ENCODE measurements around the gene ADAM12. TPM values are rescaled to one million over a fixed set of nuclear protein-coding genes. Genes with fewer than 3 reads are reported as not detected.
A peak's percentile ranks its signal among the peaks of the same experiment; 100 is the strongest.

Gene ADAM12
- total and polyA plus RNA-seq, 2 experiments from 2014 or later: 0.13 to 0.87 TPM

DNA sequence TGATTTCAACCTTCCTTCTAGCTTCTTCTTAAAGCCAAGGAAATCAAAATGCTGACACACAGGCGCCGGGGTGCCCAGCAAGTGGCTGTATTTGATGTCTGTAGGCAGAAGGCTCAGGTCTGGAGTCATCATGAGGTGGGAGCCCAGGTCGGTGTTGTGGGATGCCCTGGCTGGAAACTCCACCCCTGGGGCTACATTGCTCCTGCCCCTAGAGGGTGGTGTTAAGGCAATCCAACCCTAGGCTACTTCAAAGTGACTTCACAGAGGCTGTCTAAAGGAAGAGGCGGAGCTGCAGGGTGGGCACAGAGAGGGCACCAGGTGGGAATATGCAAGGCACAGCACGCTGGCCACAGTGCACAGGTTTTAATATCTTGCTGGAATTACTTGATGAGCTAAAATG, 200.9 kb downstream of the ADAM12 start:
- Histone ChIP-seq H4K20me1 (replicated peaks; ENCODE audit: insufficient read depth) (no peaks in the 10 kb centered on the region), H3K4me2 (no peak overlapping the region), H3K79me2 (replicated peaks; ENCODE audit: insufficient read depth) (no peaks in the 10 kb centered on the region), H3K9me2 (ENCODE audit: insufficient read depth) (peaks cover 9% of the 10 kb centered on the region; the same call in 1 of the 2 replicates), H3F3A (replicated peaks; ENCODE audit: low read depth) (no peaks in the 10 kb centered on the region), H2AFZ (no peak overlapping the region), H3K36me3 (ENCODE audit: insufficient read depth) (no peaks in the 10 kb centered on the region), H3K4me1 (ENCODE audit: insufficient read depth) (no peaks in the 10 kb centered on the region), H3K27me3 (ENCODE audit: insufficient read depth) (no peaks in the 10 kb centered on the region), H3K4me3 (no peak overlapping the region), H3K27ac (ENCODE audit: low read depth) (no peak overlapping the region)
- TF ChIP-seq EZH2phosphoT487 (IDR thresholded peaks at IDR 0.05; ENCODE audit: unreplicated experiment): no peak
- TF ChIP-seq, protein P1, sequence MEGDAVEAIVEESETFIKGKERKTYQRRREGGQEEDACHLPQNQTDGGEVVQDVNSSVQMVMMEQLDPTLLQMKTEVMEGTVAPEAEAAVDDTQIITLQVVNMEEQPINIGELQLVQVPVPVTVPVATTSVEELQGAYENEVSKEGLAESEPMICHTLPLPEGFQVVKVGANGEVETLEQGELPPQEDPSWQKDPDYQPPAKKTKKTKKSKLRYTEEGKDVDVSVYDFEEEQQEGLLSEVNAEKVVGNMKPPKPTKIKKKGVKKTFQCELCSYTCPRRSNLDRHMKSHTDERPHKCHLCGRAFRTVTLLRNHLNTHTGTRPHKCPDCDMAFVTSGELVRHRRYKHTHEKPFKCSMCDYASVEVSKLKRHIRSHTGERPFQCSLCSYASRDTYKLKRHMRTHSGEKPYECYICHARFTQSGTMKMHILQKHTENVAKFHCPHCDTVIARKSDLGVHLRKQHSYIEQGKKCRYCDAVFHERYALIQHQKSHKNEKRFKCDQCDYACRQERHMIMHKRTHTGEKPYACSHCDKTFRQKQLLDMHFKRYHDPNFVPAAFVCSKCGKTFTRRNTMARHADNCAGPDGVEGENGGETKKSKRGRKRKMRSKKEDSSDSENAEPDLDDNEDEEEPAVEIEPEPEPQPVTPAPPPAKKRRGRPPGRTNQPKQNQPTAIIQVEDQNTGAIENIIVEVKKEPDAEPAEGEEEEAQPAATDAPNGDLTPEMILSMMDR (conservative IDR thresholded peaks at IDR 0.05; ENCODE audit: low read depth in 2 of 2): peak in 1 of 2 experiments; percentile 28; a peak in 2 of 4 replicates
- Mint-ChIP-seq H3K27ac (no peak overlapping the region), H3K4me1 (peaks cover 3% of the 10 kb centered on the region; the same call in 1 of the 3 replicates), H3K9me3 (no peaks in the 10 kb centered on the region), H3K27me3 (ENCODE audit: insufficient read depth, low read depth, poor library complexity) (peaks cover 2% of the 10 kb centered on the region), H3K4me3 (no peak overlapping the region), H3K36me3 (ENCODE audit: low read depth) (no peaks in the 10 kb centered on the region)
- DNase-seq (ENCODE audit: low spot score) (peak; percentile 11), ATAC-seq (peak; percentile 75)

DNA sequence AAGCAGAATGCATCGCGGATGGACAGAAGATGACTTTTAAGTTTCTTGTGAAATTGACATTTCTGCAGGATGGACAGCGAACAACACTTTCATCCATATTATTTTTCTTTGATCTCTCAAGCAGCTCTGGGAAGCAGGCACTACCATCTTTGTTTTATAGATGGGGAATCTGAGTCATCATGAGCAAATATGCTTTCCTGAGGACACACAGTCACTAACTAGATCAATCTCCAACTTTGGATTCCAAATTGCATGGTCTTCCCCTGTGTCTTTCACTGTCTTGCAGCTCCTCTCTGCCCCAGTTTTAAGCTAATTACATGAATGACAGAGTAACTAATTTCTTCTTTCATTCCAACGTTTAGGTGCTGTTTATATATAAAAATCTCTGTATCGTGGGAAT, 201.5 kb downstream of the ADAM12 start:
- TF ChIP-seq EZH2 (IDR thresholded peaks at IDR 0.05; ENCODE audit: low read depth, unreplicated experiment): no peak
- Mint-ChIP-seq H3K27me3 (ENCODE audit: insufficient read depth, low read depth, poor library complexity) (peaks cover 2% of the 10 kb centered on the region), H3K4me3 (no peak overlapping the region), H3K36me3 (ENCODE audit: low read depth) (no peaks in the 10 kb centered on the region), H3K9me3 (no peaks in the 10 kb centered on the region), H3K4me1 (peaks cover 3% of the 10 kb centered on the region; the same call in 1 of the 3 replicates), H3K27ac (no peak overlapping the region)
- Histone ChIP-seq H3K4me1 (ENCODE audit: insufficient read depth) (no peaks in the 10 kb centered on the region), H3K4me3 (no peak overlapping the region), H4K20me1 (replicated peaks; ENCODE audit: insufficient read depth) (no peaks in the 10 kb centered on the region), H3K27ac (ENCODE audit: low read depth) (no peak overlapping the region), H3F3A (replicated peaks; ENCODE audit: low read depth) (no peaks in the 10 kb centered on the region), H3K27me3 (ENCODE audit: insufficient read depth) (no peaks in the 10 kb centered on the region), H3K79me2 (replicated peaks; ENCODE audit: insufficient read depth) (no peaks in the 10 kb centered on the region), H3K9me2 (ENCODE audit: insufficient read depth) (peaks cover 9% of the 10 kb centered on the region; the same call in 1 of the 2 replicates), H3K36me3 (ENCODE audit: insufficient read depth) (no peaks in the 10 kb centered on the region), H3K4me2 (no peak overlapping the region), H2AFZ (no peak overlapping the region)
- no peak for ATAC-seq
- DNase-seq (ENCODE audit: low spot score): no peak

DNA sequence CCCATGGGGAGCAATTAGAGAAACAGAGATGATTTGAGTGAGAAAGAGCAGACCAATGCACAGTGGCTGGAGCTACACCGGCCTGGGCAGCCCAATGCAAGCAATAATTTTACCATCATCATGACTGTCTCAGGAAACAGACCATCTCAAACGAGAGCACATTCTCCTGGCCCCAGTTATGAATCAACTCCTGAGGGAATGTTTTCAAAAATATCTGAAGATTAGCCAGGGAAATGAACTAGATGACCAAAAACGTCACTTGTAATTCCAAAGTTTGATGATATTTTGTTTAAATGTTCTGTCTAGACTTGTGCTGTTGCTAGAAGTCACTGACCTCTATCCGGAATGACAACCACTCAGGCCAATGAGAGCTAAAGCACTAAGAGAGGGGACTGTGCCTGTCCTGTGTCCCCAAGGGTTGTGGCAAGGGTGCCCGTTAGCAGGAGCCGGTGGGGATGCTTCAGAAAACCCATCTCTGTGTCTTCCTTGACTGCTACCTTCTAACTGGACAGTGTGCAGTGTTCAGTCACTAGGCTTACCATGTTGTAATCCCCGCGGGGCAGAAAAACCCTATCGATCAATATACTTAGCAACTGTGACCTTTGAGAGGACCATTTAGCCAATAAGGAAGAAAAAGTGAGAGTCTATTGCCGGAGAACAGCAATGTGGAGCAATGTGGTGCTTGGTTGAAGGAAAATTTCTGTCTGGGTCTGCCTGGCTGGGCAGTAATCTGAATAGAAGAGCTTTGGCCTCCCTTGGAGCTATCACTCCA, 202.4 kb downstream of the ADAM12 start:
- Histone ChIP-seq H4K20me1 (replicated peaks; ENCODE audit: insufficient read depth) (no peaks in the 10 kb centered on the region), H3K36me3 (ENCODE audit: insufficient read depth) (no peaks in the 10 kb centered on the region), H3F3A (replicated peaks; ENCODE audit: low read depth) (no peaks in the 10 kb centered on the region), H3K27ac (ENCODE audit: low read depth) (no peak overlapping the region), H3K27me3 (ENCODE audit: insufficient read depth) (no peaks in the 10 kb centered on the region), H2AFZ (no peak overlapping the region), H3K4me1 (ENCODE audit: insufficient read depth) (no peaks in the 10 kb centered on the region), H3K4me2 (no peak overlapping the region), H3K9me2 (ENCODE audit: insufficient read depth) (peaks cover 9% of the 10 kb centered on the region; the same call in 1 of the 2 replicates), H3K79me2 (replicated peaks; ENCODE audit: insufficient read depth) (no peaks in the 10 kb centered on the region), H3K4me3 (no peak overlapping the region)
- Mint-ChIP-seq H3K4me3 (no peak overlapping the region), H3K36me3 (ENCODE audit: low read depth) (no peaks in the 10 kb centered on the region), H3K27me3 (ENCODE audit: insufficient read depth, low read depth, poor library complexity) (peaks cover 2% of the 10 kb centered on the region), H3K27ac (no peak overlapping the region), H3K4me1 (peaks cover 3% of the 10 kb centered on the region; the same call in 1 of the 3 replicates), H3K9me3 (no peaks in the 10 kb centered on the region)
- DNase-seq (ENCODE audit: low spot score): no peak
- ATAC-seq: no peak
- TF ChIP-seq, protein P1 (conservative IDR thresholded peaks at IDR 0.05; ENCODE audit: low read depth in 2 of 2): no peak
- TF ChIP-seq NANOG (IDR thresholded peaks at IDR 0.05; ENCODE audit: borderline replicate concordance) (no peak), EZH2phosphoT487 (IDR thresholded peaks at IDR 0.05; ENCODE audit: unreplicated experiment) (no peak), STAT1 (IDR thresholded peaks at IDR 0.05; ENCODE audit: unreplicated experiment) (no peak), CREB1 (CRISPR knock-in tag; IDR thresholded peaks at IDR 0.05; ENCODE audit: low read depth) (no peak), JUNB (IDR thresholded peaks at IDR 0.05; ENCODE audit: unreplicated experiment) (no peak)
- TF ChIP-seq, protein P2, sequence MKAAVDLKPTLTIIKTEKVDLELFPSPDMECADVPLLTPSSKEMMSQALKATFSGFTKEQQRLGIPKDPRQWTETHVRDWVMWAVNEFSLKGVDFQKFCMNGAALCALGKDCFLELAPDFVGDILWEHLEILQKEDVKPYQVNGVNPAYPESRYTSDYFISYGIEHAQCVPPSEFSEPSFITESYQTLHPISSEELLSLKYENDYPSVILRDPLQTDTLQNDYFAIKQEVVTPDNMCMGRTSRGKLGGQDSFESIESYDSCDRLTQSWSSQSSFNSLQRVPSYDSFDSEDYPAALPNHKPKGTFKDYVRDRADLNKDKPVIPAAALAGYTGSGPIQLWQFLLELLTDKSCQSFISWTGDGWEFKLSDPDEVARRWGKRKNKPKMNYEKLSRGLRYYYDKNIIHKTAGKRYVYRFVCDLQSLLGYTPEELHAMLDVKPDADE (IDR thresholded peaks at IDR 0.05): no peak
- TF ChIP-seq, protein P3, sequence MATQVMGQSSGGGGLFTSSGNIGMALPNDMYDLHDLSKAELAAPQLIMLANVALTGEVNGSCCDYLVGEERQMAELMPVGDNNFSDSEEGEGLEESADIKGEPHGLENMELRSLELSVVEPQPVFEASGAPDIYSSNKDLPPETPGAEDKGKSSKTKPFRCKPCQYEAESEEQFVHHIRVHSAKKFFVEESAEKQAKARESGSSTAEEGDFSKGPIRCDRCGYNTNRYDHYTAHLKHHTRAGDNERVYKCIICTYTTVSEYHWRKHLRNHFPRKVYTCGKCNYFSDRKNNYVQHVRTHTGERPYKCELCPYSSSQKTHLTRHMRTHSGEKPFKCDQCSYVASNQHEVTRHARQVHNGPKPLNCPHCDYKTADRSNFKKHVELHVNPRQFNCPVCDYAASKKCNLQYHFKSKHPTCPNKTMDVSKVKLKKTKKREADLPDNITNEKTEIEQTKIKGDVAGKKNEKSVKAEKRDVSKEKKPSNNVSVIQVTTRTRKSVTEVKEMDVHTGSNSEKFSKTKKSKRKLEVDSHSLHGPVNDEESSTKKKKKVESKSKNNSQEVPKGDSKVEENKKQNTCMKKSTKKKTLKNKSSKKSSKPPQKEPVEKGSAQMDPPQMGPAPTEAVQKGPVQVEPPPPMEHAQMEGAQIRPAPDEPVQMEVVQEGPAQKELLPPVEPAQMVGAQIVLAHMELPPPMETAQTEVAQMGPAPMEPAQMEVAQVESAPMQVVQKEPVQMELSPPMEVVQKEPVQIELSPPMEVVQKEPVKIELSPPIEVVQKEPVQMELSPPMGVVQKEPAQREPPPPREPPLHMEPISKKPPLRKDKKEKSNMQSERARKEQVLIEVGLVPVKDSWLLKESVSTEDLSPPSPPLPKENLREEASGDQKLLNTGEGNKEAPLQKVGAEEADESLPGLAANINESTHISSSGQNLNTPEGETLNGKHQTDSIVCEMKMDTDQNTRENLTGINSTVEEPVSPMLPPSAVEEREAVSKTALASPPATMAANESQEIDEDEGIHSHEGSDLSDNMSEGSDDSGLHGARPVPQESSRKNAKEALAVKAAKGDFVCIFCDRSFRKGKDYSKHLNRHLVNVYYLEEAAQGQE (IDR thresholded peaks at IDR 0.05; ENCODE audit: unreplicated experiment): no peak
